Measurements from ENCODE around the gene NFE2. TPM values are rescaled to one million over a fixed set of nuclear protein-coding genes. Genes with fewer than 3 reads are reported as not detected.

The NFE2 gene
- total RNA-seq, result 1 to 10 TPM; 3.2 to 3.3 TPM
- polyA plus RNA-seq, result under 1 TPM in 1 of 2 donors, not detected in 1; 0.28 TPM
- long read RNA-seq, donor 1, partial matches to known transcripts, result 0 of 2 reads
- long read RNA-seq, donor 1, other reads (novel, unspliced or antisense), result 1 of 2 reads
- long read RNA-seq, donor 2, partial matches to known transcripts, result 0 of 1 reads
- long read RNA-seq, donor 2, other reads (novel, unspliced or antisense), result 0 of 1 reads

DNA sequence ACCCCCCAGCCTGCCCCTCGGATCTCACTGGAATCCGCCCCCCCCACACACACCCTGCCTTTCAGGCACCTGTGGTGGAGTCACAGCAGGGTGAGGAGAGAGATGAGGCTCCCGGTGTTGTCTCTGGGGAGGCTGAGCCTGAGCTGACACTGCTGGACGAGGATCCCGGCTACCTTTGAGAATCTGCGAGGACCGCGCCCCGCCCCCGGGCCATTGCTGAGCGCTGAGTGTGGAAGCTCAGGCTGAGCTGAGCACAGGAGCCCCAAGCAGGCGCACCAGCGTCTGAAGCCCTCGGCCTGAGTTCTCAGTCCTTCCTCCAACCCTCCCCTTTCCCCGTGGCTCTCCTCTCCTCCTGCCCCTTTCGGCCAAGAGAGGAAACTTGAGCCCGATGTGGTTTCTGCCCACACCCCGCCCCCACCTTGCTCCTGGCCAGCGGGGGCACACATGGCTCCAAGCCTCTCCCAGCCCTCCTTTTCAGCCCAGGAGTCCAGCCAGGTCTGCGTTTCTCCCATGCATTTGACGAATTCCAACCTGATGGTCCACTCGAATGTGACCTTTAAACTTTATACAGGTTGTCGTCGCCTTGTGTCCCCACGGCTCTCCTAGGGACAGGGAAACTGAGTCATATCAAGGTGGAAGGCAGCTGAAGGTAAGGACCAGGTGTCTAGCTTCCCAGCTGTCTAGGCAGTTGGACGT is at the start of gene NFE2:
TSS of gene NFE2 (minus strand) at position 284 of the 696 bp plus-strand sequence. CDS start 5,767 bp downstream, outside the sequence.
- H3K4me3 ChIP-seq (ENCODE audit: low read length in 2 of 2), result no peak within 1 kb of the TSS
- H3K36me3 ChIP-seq (ENCODE audit: control insufficient read depth in 1 of 2, insufficient read depth in 2 of 2, low read length in 1 of 2), result no peaks in the 10 kb centered on the region
- H3K4me1 ChIP-seq (ENCODE audit: control insufficient read depth in 1 of 2, insufficient read depth in 2 of 2, low read length in 2 of 2), result no peaks in the 10 kb centered on the region
- no peak within 1 kb of the TSS for H3K27ac ChIP-seq (ENCODE audit: low read depth in 1 of 2, low read length in 2 of 2)
- H3K9me3 ChIP-seq (ENCODE audit: control insufficient read depth, low read length), result no peaks in the 10 kb centered on the region
- WGBS, 2 donors, result 5 to 7% methylated on average over 26 of the region's 26 CpGs
- intact Hi-C loops (cut with DNase I), result no loop called here
- H3K27me3 ChIP-seq (ENCODE audit: control insufficient read depth in 1 of 2, insufficient read depth in 2 of 2, low read length in 1 of 2), result peaks cover 0 to 1% of the 10 kb centered on the region in 2 donors
- DNase-seq (peak; percentile 71 to 88), ATAC-seq (ENCODE audit: low FRiP score) (peak; percentile 78)

DNA sequence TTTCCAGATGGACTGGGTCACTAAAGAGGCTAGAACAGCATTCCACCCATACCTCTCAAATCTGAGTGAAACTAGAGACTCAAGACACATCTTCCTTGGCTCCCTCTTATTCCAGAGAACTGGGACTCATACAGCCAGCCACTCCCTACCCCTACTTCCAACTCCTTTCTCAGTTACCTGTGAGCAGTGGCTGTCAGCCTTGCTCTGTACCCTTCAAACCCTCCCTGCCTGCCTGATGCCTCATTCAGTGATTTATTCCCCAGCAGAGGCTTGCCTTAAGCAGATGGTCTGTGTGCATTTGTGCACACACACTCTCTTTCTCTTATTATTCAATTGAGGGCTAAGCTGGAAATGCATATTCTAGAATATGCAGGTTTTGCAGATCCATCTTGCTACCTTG is 48.9 kb upstream of the NFE2 start:
- no peak overlapping the region for H3K4me3 ChIP-seq (ENCODE audit: low read length in 2 of 2)
- no peaks in the 10 kb centered on the region for H3K9me3 ChIP-seq (ENCODE audit: control insufficient read depth, low read length)
- intact Hi-C loops (cut with DNase I), result no loop called here
- H3K4me1 ChIP-seq (ENCODE audit: control insufficient read depth in 1 of 2, insufficient read depth in 2 of 2, low read length in 2 of 2), result no peaks in the 10 kb centered on the region
- no peaks in the 10 kb centered on the region for H3K27me3 ChIP-seq (ENCODE audit: control insufficient read depth in 1 of 2, insufficient read depth in 2 of 2, low read length in 1 of 2)
- no peak overlapping the region for H3K27ac ChIP-seq (ENCODE audit: low read depth in 1 of 2, low read length in 2 of 2)
- DNase-seq, result no peak
- peaks cover 8 to 10% of the 10 kb centered on the region in 2 donors for H3K36me3 ChIP-seq (ENCODE audit: control insufficient read depth in 1 of 2, insufficient read depth in 2 of 2, low read length in 1 of 2)
- ATAC-seq (ENCODE audit: low FRiP score), result no peak

- no peak overlapping the region for H3K4me3 ChIP-seq (ENCODE audit: low read length in 2 of 2)
- ATAC-seq (ENCODE audit: low FRiP score) (no peak), DNase-seq (no peak)
- H3K27ac ChIP-seq (ENCODE audit: low read depth in 1 of 2, low read length in 2 of 2), result no peak overlapping the region
- peaks cover 8 to 10% of the 10 kb centered on the region in 2 donors for H3K36me3 ChIP-seq (ENCODE audit: control insufficient read depth in 1 of 2, insufficient read depth in 2 of 2, low read length in 1 of 2)
- no peaks in the 10 kb centered on the region for H3K27me3 ChIP-seq (ENCODE audit: control insufficient read depth in 1 of 2, insufficient read depth in 2 of 2, low read length in 1 of 2)
- no peaks in the 10 kb centered on the region for H3K4me1 ChIP-seq (ENCODE audit: control insufficient read depth in 1 of 2, insufficient read depth in 2 of 2, low read length in 2 of 2)
- H3K9me3 ChIP-seq (ENCODE audit: control insufficient read depth, low read length), result no peaks in the 10 kb centered on the region
- intact Hi-C loops (cut with DNase I), result no loop called here
- WGBS, 2 donors, result 80 to 84% methylated on average over 4 of the region's 4 CpGs
Measured at GRCh38 chr12:54349036-54349435, 48.2 kb upstream of the NFE2 start.

DNA sequence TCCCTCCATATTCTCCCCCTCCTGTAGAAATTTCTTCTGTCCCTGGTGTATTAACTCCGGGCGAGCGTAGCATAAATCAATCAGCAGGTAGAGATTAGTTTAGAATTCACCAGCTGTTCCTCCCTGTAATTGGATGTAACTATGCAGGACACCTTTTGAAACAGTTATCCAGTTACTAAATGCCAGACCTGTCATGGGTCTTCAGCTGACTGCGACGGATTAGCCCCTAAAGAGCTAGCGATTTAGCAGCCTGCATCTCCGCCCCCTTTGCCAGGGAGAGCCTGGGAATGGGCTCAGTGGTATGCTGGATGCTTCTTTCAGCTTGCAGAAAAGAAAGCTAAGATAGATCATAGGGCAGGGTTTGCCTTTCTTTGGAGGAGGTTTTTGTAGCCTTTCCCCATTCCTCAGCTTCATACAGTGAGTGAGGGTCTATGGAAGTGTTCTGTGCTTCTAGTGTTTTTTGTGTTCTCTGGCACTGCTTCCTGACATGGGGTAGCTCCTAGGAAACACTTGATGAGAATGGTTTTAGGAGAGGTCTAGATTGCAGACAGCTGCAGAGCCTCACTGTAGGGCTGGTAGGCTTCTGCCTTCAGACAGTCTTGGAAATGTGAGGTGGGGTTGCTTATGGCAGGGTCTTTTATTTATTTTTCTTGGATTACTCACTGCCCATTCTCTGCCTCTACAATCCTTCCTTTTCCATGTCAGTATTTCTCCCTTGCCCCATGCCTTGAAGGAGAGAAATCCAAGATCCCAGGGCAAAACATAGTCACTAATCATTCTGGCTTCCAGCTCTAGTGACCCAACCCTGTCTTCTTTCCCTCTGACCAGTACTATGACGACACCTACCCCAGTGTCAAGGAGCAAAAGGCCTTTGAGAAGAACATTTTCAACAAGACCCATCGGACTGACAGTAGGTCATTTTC is 40.8 kb upstream of the NFE2 start:
- 69 to 75% methylated on average over 9 of the region's 9 CpGs for WGBS, 2 donors
- Histone ChIP-seq H3K9me3 (ENCODE audit: control insufficient read depth, low read length) (no peaks in the 10 kb centered on the region), H3K36me3 (ENCODE audit: control insufficient read depth in 1 of 2, insufficient read depth in 2 of 2, low read length in 1 of 2) (peaks cover 4 to 13% of the 10 kb centered on the region in 2 donors), H3K4me3 (ENCODE audit: low read length in 2 of 2) (no peak overlapping the region), H3K27ac (ENCODE audit: low read depth in 1 of 2, low read length in 2 of 2) (no peak overlapping the region), H3K4me1 (ENCODE audit: control insufficient read depth in 1 of 2, insufficient read depth in 2 of 2, low read length in 2 of 2) (peaks cover 2 to 4% of the 10 kb centered on the region in 2 donors), H3K27me3 (ENCODE audit: control insufficient read depth in 1 of 2, insufficient read depth in 2 of 2, low read length in 1 of 2) (no peaks in the 10 kb centered on the region)
- intact Hi-C loops (cut with DNase I), result no loop called here
- ATAC-seq (ENCODE audit: low FRiP score) (no peak), DNase-seq (no peak)

DNA sequence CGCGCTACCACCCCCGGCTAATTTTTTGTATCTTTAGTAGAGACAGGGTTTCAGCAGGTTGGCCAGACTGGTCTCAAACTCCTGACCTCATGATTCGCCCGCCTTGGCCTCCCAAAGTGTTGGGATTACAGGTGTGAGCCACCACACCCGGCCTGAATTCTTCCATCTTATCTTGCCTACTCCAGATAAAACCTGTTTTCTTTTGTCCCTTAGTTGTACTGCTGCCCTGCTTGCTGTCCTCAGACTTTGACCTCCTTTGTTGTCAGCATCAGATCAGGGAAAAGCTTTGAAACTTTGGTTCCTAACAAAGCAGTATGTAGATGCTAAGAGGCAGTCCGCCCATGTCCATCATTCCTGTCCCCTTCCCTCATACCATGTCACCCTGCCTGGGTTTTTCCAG is 40.0 kb upstream of the NFE2 start:
- Histone ChIP-seq H3K27me3 (ENCODE audit: control insufficient read depth in 1 of 2, insufficient read depth in 2 of 2, low read length in 1 of 2) (no peaks in the 10 kb centered on the region), H3K36me3 (ENCODE audit: control insufficient read depth in 1 of 2, insufficient read depth in 2 of 2, low read length in 1 of 2) (peaks cover 4 to 13% of the 10 kb centered on the region in 2 donors), H3K27ac (ENCODE audit: low read depth in 1 of 2, low read length in 2 of 2) (no peak overlapping the region), H3K4me3 (ENCODE audit: low read length in 2 of 2) (no peak overlapping the region), H3K9me3 (ENCODE audit: control insufficient read depth, low read length) (no peaks in the 10 kb centered on the region), H3K4me1 (ENCODE audit: control insufficient read depth in 1 of 2, insufficient read depth in 2 of 2, low read length in 2 of 2) (peaks cover 2 to 4% of the 10 kb centered on the region in 2 donors)
- ATAC-seq (ENCODE audit: low FRiP score), result no peak
- WGBS, 2 donors, result 78 to 87% methylated on average over 7 of the region's 7 CpGs
- intact Hi-C loops (cut with DNase I), result no loop called here
- no peak for DNase-seq

DNA sequence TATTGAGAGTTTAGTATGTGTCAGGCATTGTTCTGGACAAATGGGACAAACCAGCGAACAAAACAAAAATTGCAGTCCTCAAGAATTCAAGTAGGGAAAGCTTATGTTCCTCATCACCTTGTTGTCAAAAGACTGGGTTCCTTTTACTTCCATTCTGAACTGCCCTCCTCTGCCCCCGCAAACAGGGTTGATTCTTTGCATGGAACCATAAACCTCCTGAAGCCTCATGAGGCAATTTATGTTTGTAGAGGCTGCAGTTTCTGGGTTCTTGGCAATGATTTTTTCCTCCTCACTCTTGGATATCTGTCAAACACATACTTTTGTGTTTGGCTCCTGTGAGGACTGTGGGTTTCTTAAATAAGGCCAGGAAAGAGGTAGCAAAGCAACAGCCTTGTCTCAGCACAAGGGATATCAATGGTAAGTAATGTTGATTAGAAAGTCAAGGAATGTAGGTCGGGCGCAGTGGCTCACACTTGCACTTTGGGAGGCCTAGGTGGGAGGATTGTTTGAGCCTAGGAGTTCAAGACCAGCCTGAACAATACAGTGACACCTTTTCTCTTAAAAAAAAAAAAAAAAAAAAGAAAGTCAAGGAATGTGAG is 38.0 kb upstream of the NFE2 start:
- no peak for DNase-seq
- Histone ChIP-seq H3K4me3 (ENCODE audit: low read length in 2 of 2) (no peak overlapping the region), H3K27me3 (ENCODE audit: control insufficient read depth in 1 of 2, insufficient read depth in 2 of 2, low read length in 1 of 2) (no peaks in the 10 kb centered on the region), H3K9me3 (ENCODE audit: control insufficient read depth, low read length) (no peaks in the 10 kb centered on the region), H3K27ac (ENCODE audit: low read depth in 1 of 2, low read length in 2 of 2) (no peak overlapping the region), H3K36me3 (ENCODE audit: control insufficient read depth in 1 of 2, insufficient read depth in 2 of 2, low read length in 1 of 2) (peaks cover 4 to 10% of the 10 kb centered on the region in 2 donors), H3K4me1 (ENCODE audit: control insufficient read depth in 1 of 2, insufficient read depth in 2 of 2, low read length in 2 of 2) (peaks cover 2 to 4% of the 10 kb centered on the region in 2 donors)
- ATAC-seq (ENCODE audit: low FRiP score), result no peak
- WGBS, 2 donors, result 6 to 11% methylated on average over 4 of the region's 4 CpGs
- intact Hi-C loops (cut with DNase I), result no loop called here

- WGBS, 2 donors, result 6 to 14% methylated on average over 3 of the region's 3 CpGs
- ATAC-seq (ENCODE audit: low FRiP score), result peak; percentile 54
- intact Hi-C loops (cut with DNase I), result loop anchor here in 1 of 2 donors (2.0 kb wide), 1 partner anchor 21 kb away; no protein-coding TSS in a partner anchor
Measured at GRCh38 chr12:54337854-54338650, 37.2 kb upstream of the NFE2 start.

More at GRCh38 chr12:54337854-54338650, 37.2 kb upstream of the NFE2 start:
- no peak overlapping the region for H3K4me3 ChIP-seq (ENCODE audit: low read length in 2 of 2)
- peak in 1 of 2 donors; percentile 75 for DNase-seq
- peaks cover 2 to 5% of the 10 kb centered on the region in 2 donors for H3K36me3 ChIP-seq (ENCODE audit: control insufficient read depth in 1 of 2, insufficient read depth in 2 of 2, low read length in 1 of 2)
- H3K9me3 ChIP-seq (ENCODE audit: control insufficient read depth, low read length), result no peaks in the 10 kb centered on the region
- H3K27ac ChIP-seq (ENCODE audit: low read depth in 1 of 2, low read length in 2 of 2), result peak overlapping the region in 1 of 2 donors; percentile 41
- peaks cover 2 to 4% of the 10 kb centered on the region in 2 donors for H3K4me1 ChIP-seq (ENCODE audit: control insufficient read depth in 1 of 2, insufficient read depth in 2 of 2, low read length in 2 of 2)
- H3K27me3 ChIP-seq (ENCODE audit: control insufficient read depth in 1 of 2, insufficient read depth in 2 of 2, low read length in 1 of 2), result no peaks in the 10 kb centered on the region

All from aorta (tissue), 5 donors.